Measurements from ENCODE around the gene GNRH2.

DNA sequence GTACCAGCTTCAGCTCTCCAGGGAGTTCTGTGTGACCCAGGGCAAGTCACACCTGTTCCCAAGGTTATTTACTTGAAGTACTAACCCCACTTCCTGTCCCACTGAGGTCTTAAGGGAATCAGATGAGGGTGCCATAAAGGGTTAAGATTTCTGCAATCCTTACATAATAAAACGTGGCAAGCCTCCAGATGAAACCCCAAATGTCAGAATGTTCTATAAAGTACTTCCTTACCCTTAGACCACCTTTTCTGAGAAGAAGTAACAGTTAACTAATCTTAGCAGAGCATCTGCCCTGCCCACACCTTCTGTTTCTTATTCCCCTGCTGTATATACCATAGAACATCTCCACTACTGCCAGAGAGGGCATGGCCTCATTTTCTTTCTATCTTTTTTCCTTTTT lies 47.1 kb downstream of the GNRH2 start:
- no peak for TF ChIP-seq GATA3 (IDR thresholded peaks at IDR 0.05; ENCODE audit: low read depth, low read length)
- no peak for TF ChIP-seq GATA2 (IDR thresholded peaks at IDR 0.05; ENCODE audit: low read depth, low read length)

Data from SH-SY5Y (cell line).